ENCODE results near the gene GYPB.
"Not testable (repeated sequence)": the region's sequence is repeated elsewhere in the genome, so short reads cannot be mapped to it uniquely, and the experiment has no call there.

Gene GYPB

DNA sequence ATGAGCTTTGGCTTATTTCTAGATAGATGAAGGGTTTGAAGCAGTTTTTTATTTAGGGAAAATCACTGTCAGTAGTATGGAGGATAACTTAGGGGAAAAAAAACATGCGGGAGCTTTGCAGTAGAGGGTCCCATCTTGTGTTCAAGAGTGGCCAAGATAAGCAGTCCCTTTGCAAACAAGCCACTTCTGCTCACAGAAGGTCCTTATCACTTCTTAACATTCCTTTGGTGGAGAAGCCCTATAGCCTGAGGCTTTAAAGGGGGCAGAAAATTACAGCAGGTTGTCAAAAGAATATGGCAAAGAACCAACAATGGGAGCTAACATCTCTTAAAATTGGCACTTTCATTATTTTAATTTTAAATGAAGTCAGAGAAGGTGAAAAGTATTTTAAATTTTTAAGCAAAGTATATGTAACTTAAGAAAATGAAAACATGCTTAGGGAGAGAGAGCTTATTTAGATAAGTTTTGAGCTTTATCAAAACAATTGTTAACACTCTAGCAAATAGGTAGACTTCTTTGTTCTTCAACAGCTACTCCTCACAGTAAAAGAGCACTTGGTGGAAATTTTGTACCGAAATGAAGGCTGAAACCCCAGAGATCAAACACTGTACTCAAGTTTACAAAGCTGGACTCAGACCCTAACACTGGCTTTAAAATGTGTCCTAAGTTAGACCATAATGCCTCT, 15.8 kb downstream of the GYPB start:
- not testable (repeated sequence) for H3K9me2 ChIP-seq (replicated peaks; ENCODE audit: low read depth, low read length); H3K4me1 ChIP-seq (ENCODE audit: insufficient read depth, low read length, poor library complexity, severe bottlenecking)

DNA sequence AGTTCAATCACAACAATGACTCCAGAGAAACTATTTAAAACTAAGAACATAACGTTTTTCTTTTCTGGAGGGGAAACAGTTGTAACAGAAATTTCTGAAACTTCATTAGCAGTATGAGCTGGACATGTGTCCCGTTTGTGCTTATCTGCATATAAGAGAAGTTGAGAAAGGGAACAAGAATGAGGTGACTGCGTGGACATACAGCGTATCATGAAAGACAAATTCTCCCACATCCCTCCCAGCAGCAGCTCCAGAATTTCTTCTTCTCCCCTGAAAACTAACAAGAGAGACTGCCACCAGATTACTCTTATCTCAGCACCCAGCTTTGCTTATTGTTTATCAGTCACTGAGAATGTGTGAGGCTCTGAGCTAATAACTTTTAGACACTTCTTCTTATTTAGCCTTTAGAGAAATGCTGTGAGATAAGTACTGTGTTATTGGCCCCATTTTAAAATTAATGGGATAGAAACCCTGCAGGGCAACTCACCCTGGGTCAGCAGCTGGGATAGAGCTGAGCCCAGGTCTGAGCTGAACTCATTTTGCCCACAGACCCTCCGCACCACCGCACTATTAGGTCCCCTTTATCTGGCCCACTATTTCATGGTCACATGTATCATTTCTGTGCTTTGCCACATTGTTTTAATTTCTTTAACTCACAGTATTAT, 18.7 kb downstream of the GYPB start:
- H3K36me3 ChIP-seq (ENCODE audit: insufficient read depth, low read length); H3F3A ChIP-seq (ENCODE audit: low read depth): not testable (repeated sequence)

More for the DNA sequence above, 15.8 kb downstream of the GYPB start:
- not testable (repeated sequence) for H3K4me2 ChIP-seq (ENCODE audit: low read depth, low read length, poor library complexity, severe bottlenecking); H3K4me3 ChIP-seq (ENCODE audit: low read length, poor library complexity, severe bottlenecking); H3K27me3 ChIP-seq (ENCODE audit: insufficient read depth, low read length, poor library complexity, severe bottlenecking); H4K20me1 ChIP-seq (ENCODE audit: insufficient read depth, low read length, poor library complexity, severe bottlenecking); H3K36me3 ChIP-seq (ENCODE audit: insufficient read depth, low read length); H2AFZ ChIP-seq (ENCODE audit: low read length); H3F3A ChIP-seq (ENCODE audit: low read depth); H3K9me3 ChIP-seq (ENCODE audit: insufficient read depth, low read depth, low read length); H3K9ac ChIP-seq (ENCODE audit: low read depth, low read length, poor library complexity, severe bottlenecking); H3K79me2 ChIP-seq (ENCODE audit: insufficient read depth, low read length)

DNA sequence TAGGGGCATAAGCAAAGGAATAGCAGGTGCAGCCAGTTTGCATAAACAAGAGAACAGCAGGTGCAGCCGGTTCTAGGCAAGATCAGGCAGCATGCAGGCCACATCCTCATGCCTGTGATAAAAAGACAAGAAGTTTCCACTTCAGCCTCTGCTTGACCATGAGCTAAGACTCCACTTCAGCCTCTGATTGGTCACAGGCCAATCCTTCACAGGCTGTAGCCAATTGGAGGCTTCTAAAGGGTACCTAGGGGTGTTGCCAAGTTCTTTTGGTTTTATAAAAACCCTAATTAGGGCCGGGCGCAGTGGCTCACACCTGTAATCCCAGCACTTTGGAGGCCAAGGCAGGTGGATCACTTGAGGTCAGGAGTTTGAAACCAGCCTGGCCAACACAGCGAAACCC, 23.0 kb downstream of the GYPB start:
- H3K9me3 ChIP-seq (ENCODE audit: insufficient read depth, low read depth, low read length); H3K36me3 ChIP-seq (ENCODE audit: insufficient read depth, low read length); H3K79me2 ChIP-seq (ENCODE audit: insufficient read depth, low read length); H3K4me2 ChIP-seq (ENCODE audit: low read depth, low read length, poor library complexity, severe bottlenecking); H2AFZ ChIP-seq (ENCODE audit: low read length); H3K4me3 ChIP-seq (ENCODE audit: low read length, poor library complexity, severe bottlenecking); H4K20me1 ChIP-seq (ENCODE audit: insufficient read depth, low read length, poor library complexity, severe bottlenecking); H3K27me3 ChIP-seq (ENCODE audit: insufficient read depth, low read length, poor library complexity, severe bottlenecking); H3K9me2 ChIP-seq (replicated peaks; ENCODE audit: low read depth, low read length); H3K4me1 ChIP-seq (ENCODE audit: insufficient read depth, low read length, poor library complexity, severe bottlenecking); H3F3A ChIP-seq (ENCODE audit: low read depth); H3K9ac ChIP-seq (ENCODE audit: low read depth, low read length, poor library complexity, severe bottlenecking): not testable (repeated sequence)

More for the DNA sequence above, 18.7 kb downstream of the GYPB start:
- H3K4me3 ChIP-seq (ENCODE audit: low read length, poor library complexity, severe bottlenecking); H3K27me3 ChIP-seq (ENCODE audit: insufficient read depth, low read length, poor library complexity, severe bottlenecking); H3K79me2 ChIP-seq (ENCODE audit: insufficient read depth, low read length); H2AFZ ChIP-seq (ENCODE audit: low read length); H3K9me3 ChIP-seq (ENCODE audit: insufficient read depth, low read depth, low read length); H3K9me2 ChIP-seq (replicated peaks; ENCODE audit: low read depth, low read length); H3K4me1 ChIP-seq (ENCODE audit: insufficient read depth, low read length, poor library complexity, severe bottlenecking); H4K20me1 ChIP-seq (ENCODE audit: insufficient read depth, low read length, poor library complexity, severe bottlenecking); H3K9ac ChIP-seq (ENCODE audit: low read depth, low read length, poor library complexity, severe bottlenecking); H3K4me2 ChIP-seq (ENCODE audit: low read depth, low read length, poor library complexity, severe bottlenecking): not testable (repeated sequence)

DNA sequence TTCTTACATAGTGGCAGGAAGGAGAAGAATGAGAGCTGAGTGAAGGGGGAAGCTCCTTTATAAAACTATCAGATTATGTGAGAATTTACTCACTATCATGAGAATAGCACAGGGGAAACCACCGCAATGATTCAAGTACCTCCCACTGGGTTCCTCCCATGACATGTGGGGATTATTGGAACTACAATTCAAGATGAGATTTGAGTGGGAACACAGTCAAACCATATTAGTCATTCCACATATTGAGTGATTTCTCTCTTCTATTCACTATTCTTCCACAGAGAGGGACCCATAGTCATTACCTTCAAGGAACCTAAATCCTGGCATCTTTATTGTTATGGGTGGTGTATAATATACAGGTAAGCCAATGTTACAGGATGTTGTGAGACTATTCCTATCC, 27.4 kb downstream of the GYPB start:
- H3K36me3 ChIP-seq (ENCODE audit: insufficient read depth, low read length); H3K79me2 ChIP-seq (ENCODE audit: insufficient read depth, low read length); H3K9me2 ChIP-seq (replicated peaks; ENCODE audit: low read depth, low read length); H3K4me2 ChIP-seq (ENCODE audit: low read depth, low read length, poor library complexity, severe bottlenecking); H3K9ac ChIP-seq (ENCODE audit: low read depth, low read length, poor library complexity, severe bottlenecking); H3K4me1 ChIP-seq (ENCODE audit: insufficient read depth, low read length, poor library complexity, severe bottlenecking); H3K4me3 ChIP-seq (ENCODE audit: low read length, poor library complexity, severe bottlenecking); H3F3A ChIP-seq (ENCODE audit: low read depth); H3K9me3 ChIP-seq (ENCODE audit: insufficient read depth, low read depth, low read length); H4K20me1 ChIP-seq (ENCODE audit: insufficient read depth, low read length, poor library complexity, severe bottlenecking); H3K27me3 ChIP-seq (ENCODE audit: insufficient read depth, low read length, poor library complexity, severe bottlenecking); H2AFZ ChIP-seq (ENCODE audit: low read length): not testable (repeated sequence)

DNA sequence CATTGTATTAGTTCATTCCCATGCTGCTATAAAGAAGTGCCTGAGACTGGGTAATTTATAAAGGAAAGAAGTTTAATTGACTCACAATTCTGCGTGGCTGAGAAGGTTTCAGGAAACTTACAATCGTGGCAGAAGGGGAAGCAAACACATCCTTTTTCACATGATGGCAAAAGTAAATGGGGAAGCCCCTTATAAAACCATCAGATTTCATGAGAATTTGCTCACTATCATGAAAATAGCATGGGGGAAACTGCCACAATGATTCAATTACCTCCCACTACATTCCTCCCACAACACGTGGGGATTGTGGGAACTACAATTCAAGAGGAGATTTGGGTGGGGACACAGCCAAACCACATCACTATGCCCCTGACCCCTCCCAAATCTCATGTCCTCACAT, 28.5 kb downstream of the GYPB start:
- H3F3A ChIP-seq (ENCODE audit: low read depth); H3K9me3 ChIP-seq (ENCODE audit: insufficient read depth, low read depth, low read length); H3K4me2 ChIP-seq (ENCODE audit: low read depth, low read length, poor library complexity, severe bottlenecking); H3K4me1 ChIP-seq (ENCODE audit: insufficient read depth, low read length, poor library complexity, severe bottlenecking); H3K27me3 ChIP-seq (ENCODE audit: insufficient read depth, low read length, poor library complexity, severe bottlenecking); H3K79me2 ChIP-seq (ENCODE audit: insufficient read depth, low read length); H4K20me1 ChIP-seq (ENCODE audit: insufficient read depth, low read length, poor library complexity, severe bottlenecking); H3K36me3 ChIP-seq (ENCODE audit: insufficient read depth, low read length); H3K4me3 ChIP-seq (ENCODE audit: low read length, poor library complexity, severe bottlenecking); H2AFZ ChIP-seq (ENCODE audit: low read length); H3K9me2 ChIP-seq (replicated peaks; ENCODE audit: low read depth, low read length); H3K9ac ChIP-seq (ENCODE audit: low read depth, low read length, poor library complexity, severe bottlenecking): not testable (repeated sequence)
